Neural cell (in vitro differentiated cells): ENCODE results near the gene GABRB1. TPM values are rescaled to one million over a fixed set of nuclear protein-coding genes. Genes with fewer than 3 reads are reported as not detected.

Experiments
- H2AFZ ChIP-seq: fragments of 200-600, 300-800 bp; sonication (generic), shearing (Covaris generic); 2 replicates; pipeline ENCODE4 v1.6.0; 2014; ENCODE audit warnings: low read depth, mild to moderate bottlenecking, antibody characterized with exemption, low read length, moderate library complexity
- H3F3A ChIP-seq: fragments of 200-600 bp; shearing (Covaris generic); 2 replicates; pipeline ENCODE4 v1.6.1; 2016; ENCODE audit warnings: mild to moderate bottlenecking, moderate library complexity, mixed read lengths, antibody characterized with exemption, low read length; ENCODE audit not compliant: insufficient read depth, poor library complexity, severe bottlenecking
- H3K27ac ChIP-seq: fragments of 200-600, 300-800 bp; sonication (generic), shearing (Covaris generic); 2 replicates; pipeline ENCODE4 v1.5.1; 2014; ENCODE audit warnings: mild to moderate bottlenecking, low read length, moderate library complexity
- H3K27me3 ChIP-seq: fragments of 300-800, 200-600 bp; sonication (generic), shearing (Covaris generic); 2 replicates; pipeline ENCODE4 v1.6.0; 2014; ENCODE audit warnings: mild to moderate bottlenecking, low read depth, low read length, moderate library complexity; ENCODE audit not compliant: insufficient read depth
- H3K36me3 ChIP-seq: fragments of 300-800, 200-600 bp; sonication (generic), shearing (Covaris generic); 2 replicates; pipeline ENCODE4 v1.5.1; 2014; ENCODE audit warnings: mild to moderate bottlenecking, antibody characterized with exemption, low read length, moderate library complexity; ENCODE audit not compliant: insufficient read depth
- H3K4me2 ChIP-seq: fragments of 300-800, 200-600 bp; sonication (generic), shearing (Covaris generic); 2 replicates; pipeline ENCODE4 v1.6.0; 2014; ENCODE audit warnings: mild to moderate bottlenecking, low read length
- H3K4me3 ChIP-seq: fragments of 300-800, 200-600 bp; sonication (generic), shearing (Covaris generic); 2 replicates; pipeline ENCODE4 v1.5.1; 2014; ENCODE audit warnings: mild to moderate bottlenecking, low read length, moderate library complexity
- H3K79me2 ChIP-seq: fragments of 200-600 bp; shearing (Covaris generic); replicated peaks from 2 replicates; pipeline ENCODE4 v1.6.0; 2014; ENCODE audit warnings: mild to moderate bottlenecking, low read length, moderate library complexity; ENCODE audit not compliant: insufficient read depth
- H3K9ac ChIP-seq: fragments of 300-800, 200-600 bp; sonication (generic), shearing (Covaris generic); 2 replicates; pipeline ENCODE4 v1.6.1; 2016; ENCODE audit warnings: mild to moderate bottlenecking, low read length, mixed read lengths
- H3K9me2 ChIP-seq: fragments of 200-600 bp; shearing (Covaris generic); 2 replicates; pipeline ENCODE4 v1.6.1; 2016; ENCODE audit warnings: mild to moderate bottlenecking, low read length, mixed read lengths; ENCODE audit not compliant: insufficient read depth
- H3K9me3 ChIP-seq: fragments of 200-600, 300-800 bp; sonication (generic), shearing (Covaris generic); 2 replicates; pipeline ENCODE4 v1.6.1; 2016; ENCODE audit warnings: mild to moderate bottlenecking, mixed run types, low read length, moderate library complexity, mixed read lengths
- H4K20me1 ChIP-seq: fragments of 200-600 bp; shearing (Covaris generic); 2 replicates; pipeline ENCODE4 v1.6.1; 2016; ENCODE audit warnings: mild to moderate bottlenecking, mixed run types; ENCODE audit not compliant: insufficient read depth
- CTCF ChIP-seq: fragments of 450-650 bp; IDR thresholded peaks from 2 replicates; pipeline ENCODE4 v1.5.1; 2014; ENCODE audit warnings: antibody characterized with exemption, mild to moderate bottlenecking, moderate library complexity; ENCODE audit not compliant: poor library complexity, severe bottlenecking
- EP300 ChIP-seq: fragments of 450-650 bp; conservative IDR thresholded peaks from 2 replicates; pipeline ENCODE4 v1.6.1; 2014; ENCODE audit warnings: antibody characterized with exemption, mild to moderate bottlenecking, moderate library complexity; ENCODE audit not compliant: poor library complexity, severe bottlenecking
- EZH2 ChIP-seq: fragments of 200-600, 300-800 bp; shearing (Covaris generic), sonication (generic); IDR thresholded peaks from 2 replicates; pipeline ENCODE4 v1.6.1; 2014; ENCODE audit warnings: antibody characterized with exemption, low read length, borderline replicate concordance, mild to moderate bottlenecking; ENCODE audit not compliant: insufficient read depth, poor library complexity, severe bottlenecking
- MXI1 ChIP-seq: fragments of 450-650 bp; conservative IDR thresholded peaks from 2 replicates; pipeline ENCODE4 v1.6.1; 2014; ENCODE audit warnings: antibody characterized with exemption, mild to moderate bottlenecking; ENCODE audit not compliant: poor library complexity, severe bottlenecking
- POLR2AphosphoS5 ChIP-seq: IDR thresholded peaks from 2 replicates; pipeline ENCODE4 v1.6.1; 2012
- RAD21 ChIP-seq: fragments of 450-650 bp; conservative IDR thresholded peaks from 2 replicates; pipeline ENCODE4 v1.6.1; 2014; ENCODE audit warnings: antibody characterized with exemption, mild to moderate bottlenecking, moderate library complexity
- SMC3 ChIP-seq: fragments of 450-650 bp; conservative IDR thresholded peaks from 2 replicates; pipeline ENCODE4 v1.6.1; 2014; ENCODE audit warnings: antibody characterized with exemption, mild to moderate bottlenecking, moderate library complexity; ENCODE audit not compliant: poor library complexity
- TAF1 ChIP-seq: IDR thresholded peaks from 2 replicates; pipeline ENCODE4 v1.6.1; 2012; ENCODE audit warnings: low read depth
- polyA plus RNA-seq: library from polyadenylated mRNA; depleted of rRNA; stranded (reverse); fragments of >200 nt; gene quantifications from 2 replicates; pipeline ENCODE4 v1.2.3, GENCODE V29; 2014
- TF ChIP-seq, protein P1 (sequence below): IDR thresholded peaks from 2 replicates; pipeline ENCODE4 v1.6.1; 2012; ENCODE audit warnings: borderline replicate concordance

The GABRB1 gene
- polyA plus RNA-seq, 1 donor from 2014 or later: 1.0 TPM

- Histone ChIP-seq H3K36me3 (no peaks in the 10 kb centered on the region), H3K27me3 (peaks cover 8% of the 10 kb centered on the region), H3K9ac (no peak overlapping the region), H3F3A (no peaks in the 10 kb centered on the region), H3K9me3 (no peaks in the 10 kb centered on the region), H3K9me2 (no peaks in the 10 kb centered on the region), H3K4me2 (no peak overlapping the region), H4K20me1 (no peaks in the 10 kb centered on the region), H3K4me3 (no peak overlapping the region), H3K79me2 (no peaks in the 10 kb centered on the region), H2AFZ (no peak overlapping the region), H3K27ac (no peak overlapping the region)
- TF ChIP-seq MXI1 (no peak), EZH2 (no peak), EP300 (no peak), RAD21 (no peak)
- TF ChIP-seq, protein P1, sequence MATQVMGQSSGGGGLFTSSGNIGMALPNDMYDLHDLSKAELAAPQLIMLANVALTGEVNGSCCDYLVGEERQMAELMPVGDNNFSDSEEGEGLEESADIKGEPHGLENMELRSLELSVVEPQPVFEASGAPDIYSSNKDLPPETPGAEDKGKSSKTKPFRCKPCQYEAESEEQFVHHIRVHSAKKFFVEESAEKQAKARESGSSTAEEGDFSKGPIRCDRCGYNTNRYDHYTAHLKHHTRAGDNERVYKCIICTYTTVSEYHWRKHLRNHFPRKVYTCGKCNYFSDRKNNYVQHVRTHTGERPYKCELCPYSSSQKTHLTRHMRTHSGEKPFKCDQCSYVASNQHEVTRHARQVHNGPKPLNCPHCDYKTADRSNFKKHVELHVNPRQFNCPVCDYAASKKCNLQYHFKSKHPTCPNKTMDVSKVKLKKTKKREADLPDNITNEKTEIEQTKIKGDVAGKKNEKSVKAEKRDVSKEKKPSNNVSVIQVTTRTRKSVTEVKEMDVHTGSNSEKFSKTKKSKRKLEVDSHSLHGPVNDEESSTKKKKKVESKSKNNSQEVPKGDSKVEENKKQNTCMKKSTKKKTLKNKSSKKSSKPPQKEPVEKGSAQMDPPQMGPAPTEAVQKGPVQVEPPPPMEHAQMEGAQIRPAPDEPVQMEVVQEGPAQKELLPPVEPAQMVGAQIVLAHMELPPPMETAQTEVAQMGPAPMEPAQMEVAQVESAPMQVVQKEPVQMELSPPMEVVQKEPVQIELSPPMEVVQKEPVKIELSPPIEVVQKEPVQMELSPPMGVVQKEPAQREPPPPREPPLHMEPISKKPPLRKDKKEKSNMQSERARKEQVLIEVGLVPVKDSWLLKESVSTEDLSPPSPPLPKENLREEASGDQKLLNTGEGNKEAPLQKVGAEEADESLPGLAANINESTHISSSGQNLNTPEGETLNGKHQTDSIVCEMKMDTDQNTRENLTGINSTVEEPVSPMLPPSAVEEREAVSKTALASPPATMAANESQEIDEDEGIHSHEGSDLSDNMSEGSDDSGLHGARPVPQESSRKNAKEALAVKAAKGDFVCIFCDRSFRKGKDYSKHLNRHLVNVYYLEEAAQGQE: no peak
These were observed 44.3 kb upstream of the GABRB1 start for GRCh38 chr4:46986922-46987638.

DNA sequence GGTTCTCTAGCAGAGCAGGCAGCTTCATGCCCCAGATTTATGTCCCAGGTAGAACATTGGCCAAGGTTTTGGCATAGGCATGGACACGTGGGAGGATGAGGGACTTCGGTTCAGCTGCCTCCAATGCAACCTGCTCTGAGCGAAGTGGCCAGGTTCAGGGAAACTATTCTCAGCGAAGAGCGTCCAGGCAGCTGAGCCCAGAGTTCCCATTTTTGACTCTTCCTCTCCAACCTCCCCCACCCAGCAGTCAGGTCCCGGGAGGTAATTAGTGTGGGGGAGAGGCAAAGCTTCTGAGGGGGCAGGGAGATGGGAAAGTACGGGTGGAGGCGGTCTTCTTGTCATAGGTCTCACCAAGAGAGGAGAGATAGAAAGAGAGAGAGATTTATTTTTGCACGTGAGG is 39.0 kb upstream of the GABRB1 start:
- no peak for TF ChIP-seq RAD21
- TF ChIP-seq, protein P1: no peak
- no peak for TF ChIP-seq CTCF
- no peak for TF ChIP-seq EZH2
- TF ChIP-seq EP300: no peak
- no peak for TF ChIP-seq MXI1
- no peak for TF ChIP-seq POLR2AphosphoS5
- TF ChIP-seq SMC3: no peak
- TF ChIP-seq TAF1: no peak
- Histone ChIP-seq H3K27me3 (peaks cover 55% of the 10 kb centered on the region), H3K9me2 (no peaks in the 10 kb centered on the region), H3K4me2 (no peak overlapping the region), H2AFZ (no peak overlapping the region), H3K27ac (no peak overlapping the region), H3F3A (no peaks in the 10 kb centered on the region), H3K9ac (no peak overlapping the region), H3K4me3 (peak overlapping the region; percentile 81), H4K20me1 (no peaks in the 10 kb centered on the region), H3K79me2 (no peaks in the 10 kb centered on the region), H3K36me3 (no peaks in the 10 kb centered on the region), H3K9me3 (no peaks in the 10 kb centered on the region)
